Mesothelial cell of epicardium (in vitro differentiated cells): ENCODE data around the gene RNPEPL1. TPM values are rescaled to one million over a fixed set of nuclear protein-coding genes. Genes with fewer than 3 reads are reported as not detected.

Experiments
- DNase-seq, 2 experiments: peaks; one replicate each; pipeline ENCODE4 v3.0.0; 2021; ENCODE audit warnings: low spot score in 2 of 2; ENCODE audit not compliant: unreplicated experiment in 2 of 2
- H3K27ac Mint-ChIP-seq: 2 replicates; pipeline ENCODE4 v1.8.0; 2021; ENCODE audit warnings: mixed read lengths
- H3K27me3 Mint-ChIP-seq: 2 replicates; pipeline ENCODE4 v1.8.0; 2021; ENCODE audit warnings: low read depth, mixed read lengths
- H3K36me3 Mint-ChIP-seq: 2 replicates; pipeline ENCODE4 v1.8.0; 2021; ENCODE audit warnings: mixed read lengths
- H3K4me1 Mint-ChIP-seq: 2 replicates; pipeline ENCODE4 v1.8.0; 2021; ENCODE audit warnings: mixed read lengths
- H3K4me3 Mint-ChIP-seq: 2 replicates; pipeline ENCODE4 v1.8.0; 2021; ENCODE audit warnings: mild to moderate bottlenecking, moderate library complexity, mixed read lengths
- H3K9me3 Mint-ChIP-seq: 2 replicates; pipeline ENCODE4 v1.8.0; 2021; ENCODE audit warnings: mixed read lengths
- CTCF ChIP-seq: fragments of 200-600 bp; sonication (generic); IDR thresholded peaks from one replicate; pipeline ENCODE4 v1.5.0; 2021; ENCODE audit warnings: antibody characterized with exemption; ENCODE audit not compliant: unreplicated experiment
- total RNA-seq: library from RNA; stranded (reverse); gene quantifications from 3 replicates; pipeline ENCODE4 v1.2.1, GENCODE V29; 2021

Gene RNPEPL1
- total RNA-seq, 1 donor from 2014 or later = 28.3 TPM

GRCh38 chr2:240576436-240577205, 8.3 kb downstream of the RNPEPL1 start:
- H3K36me3 Mint-ChIP-seq = peaks cover 9% of the 10 kb centered on the region
- no peak overlapping the region for H3K27ac Mint-ChIP-seq
- no peaks in the 10 kb centered on the region for H3K4me1 Mint-ChIP-seq
- DNase-seq = no peak
- no peaks in the 10 kb centered on the region for H3K27me3 Mint-ChIP-seq
- H3K4me3 Mint-ChIP-seq = no peak overlapping the region
- TF ChIP-seq CTCF = no peak
- H3K9me3 Mint-ChIP-seq = peaks cover 11% of the 10 kb centered on the region

- Mint-ChIP-seq H3K4me1 (no peaks in the 10 kb centered on the region), H3K36me3 (peaks cover 16% of the 10 kb centered on the region), H3K27ac (no peak overlapping the region), H3K4me3 (no peak overlapping the region), H3K9me3 (peaks cover 14% of the 10 kb centered on the region), H3K27me3 (no peaks in the 10 kb centered on the region)
- TF ChIP-seq CTCF = no peak
- DNase-seq = no peak
These were observed 9.2 kb downstream of the RNPEPL1 start for GRCh38 chr2:240577281-240578109.

GRCh38 chr2:240578110-240578450, 9.8 kb downstream of the RNPEPL1 start:
- H3K27me3 Mint-ChIP-seq = no peaks in the 10 kb centered on the region
- no peak for DNase-seq
- no peak for TF ChIP-seq CTCF
- no peaks in the 10 kb centered on the region for H3K4me1 Mint-ChIP-seq
- H3K9me3 Mint-ChIP-seq = peaks cover 14% of the 10 kb centered on the region
- no peak overlapping the region for H3K27ac Mint-ChIP-seq
- H3K36me3 Mint-ChIP-seq = peaks cover 16% of the 10 kb centered on the region
- H3K4me3 Mint-ChIP-seq = no peak overlapping the region

GRCh38 chr2:240578488-240578887, 10.2 kb downstream of the RNPEPL1 start:
- no peak for DNase-seq
- H3K27me3 Mint-ChIP-seq = no peaks in the 10 kb centered on the region
- H3K9me3 Mint-ChIP-seq = peaks cover 14% of the 10 kb centered on the region
- H3K4me1 Mint-ChIP-seq = no peaks in the 10 kb centered on the region
- H3K4me3 Mint-ChIP-seq = no peak overlapping the region
- H3K27ac Mint-ChIP-seq = no peak overlapping the region
- no peak for TF ChIP-seq CTCF
- H3K36me3 Mint-ChIP-seq = peaks cover 16% of the 10 kb centered on the region

GRCh38 chr2:240579071-240579762, 10.9 kb downstream of the RNPEPL1 start:
- no peaks in the 10 kb centered on the region for H3K27me3 Mint-ChIP-seq
- no peak overlapping the region for H3K27ac Mint-ChIP-seq
- no peaks in the 10 kb centered on the region for H3K4me1 Mint-ChIP-seq
- H3K36me3 Mint-ChIP-seq = peaks cover 16% of the 10 kb centered on the region
- TF ChIP-seq CTCF = no peak
- H3K9me3 Mint-ChIP-seq = peaks cover 14% of the 10 kb centered on the region
- no peak for DNase-seq
- no peak overlapping the region for H3K4me3 Mint-ChIP-seq
